Measurements from ENCODE around the gene ACAN. TPM values are rescaled to one million over a fixed set of nuclear protein-coding genes. Genes with fewer than 3 reads are reported as not detected.

ACAN gene
- not detected for total RNA-seq

DNA sequence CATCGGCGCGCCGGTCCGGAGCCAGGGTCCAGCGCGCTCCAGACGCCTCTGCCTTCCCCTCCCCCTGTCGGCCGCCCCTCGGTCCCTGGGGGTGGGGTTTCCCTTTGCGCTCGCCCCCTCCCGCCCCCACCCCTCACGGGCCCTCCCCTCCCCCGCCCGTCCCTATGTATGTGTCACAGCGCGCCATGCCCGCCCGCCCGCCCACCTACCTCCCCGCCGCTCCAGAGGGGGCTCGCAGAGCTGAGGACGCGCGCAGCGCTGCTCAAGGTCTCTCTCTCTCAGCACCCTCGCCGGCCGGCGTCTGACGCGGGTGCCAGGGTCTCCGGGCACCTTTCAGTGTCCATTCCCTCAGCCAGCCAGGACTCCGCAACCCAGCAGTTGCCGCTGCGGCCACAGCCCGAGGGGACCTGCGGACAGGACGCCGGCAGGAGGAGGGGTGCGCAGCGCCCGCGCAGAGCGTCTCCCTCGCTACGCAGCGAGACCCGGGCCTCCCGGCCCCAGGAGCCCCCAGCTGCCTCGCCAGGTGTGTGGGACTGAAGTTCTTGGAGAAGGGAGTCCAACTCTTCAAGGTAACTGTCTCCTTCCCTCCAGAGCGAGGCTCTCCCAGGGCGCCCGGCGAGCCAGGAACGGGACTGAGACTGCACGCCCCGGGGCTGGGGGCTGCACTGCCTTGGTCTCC is at the start of gene ACAN:
Gene ACAN (plus strand): TSS at position 196 of the 679 bp plus-strand sequence. CDS start 32,771 bp downstream, outside the sequence.
- no peak for DNase-seq

DNA sequence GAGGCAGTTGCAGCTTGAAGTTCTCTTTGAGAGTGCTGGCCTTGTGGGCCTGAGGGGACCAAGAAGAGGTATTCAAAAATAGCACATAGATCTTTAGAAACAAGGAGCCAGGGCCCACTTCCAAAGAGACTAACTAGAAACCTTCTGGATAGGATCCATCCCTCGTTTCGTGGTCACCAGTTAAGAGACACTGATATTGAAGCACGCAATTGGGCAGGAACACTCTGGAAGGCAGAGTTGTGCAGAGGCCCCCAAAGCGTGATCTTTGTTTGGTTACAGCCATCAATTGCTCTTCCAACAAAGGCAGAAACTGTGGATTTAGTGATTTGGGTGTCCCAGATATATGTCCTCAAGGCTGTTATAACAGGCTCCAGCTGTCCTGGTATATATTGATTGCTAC is 46.7 kb upstream of the ACAN start:
- no peak for DNase-seq

DNA sequence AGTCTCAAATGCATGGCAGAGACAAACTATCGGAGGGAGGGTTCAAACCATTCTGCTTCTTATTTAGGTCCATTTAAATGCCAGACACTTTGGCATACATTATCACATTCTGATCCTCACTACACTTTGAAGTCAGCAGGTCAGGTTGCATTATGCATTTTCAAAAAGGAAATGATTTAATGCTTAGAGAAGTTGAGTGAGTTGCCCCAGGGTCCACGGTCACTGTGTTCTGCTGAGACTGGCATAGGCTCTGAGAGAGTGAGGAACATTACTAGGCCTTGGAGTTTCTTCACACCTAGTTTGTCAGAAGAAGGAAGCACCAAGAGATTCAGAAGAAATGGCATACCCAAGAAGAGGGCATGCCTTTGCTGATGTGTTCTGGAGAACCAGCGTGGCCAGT is 46.3 kb upstream of the ACAN start:
- no peak for DNase-seq

DNA sequence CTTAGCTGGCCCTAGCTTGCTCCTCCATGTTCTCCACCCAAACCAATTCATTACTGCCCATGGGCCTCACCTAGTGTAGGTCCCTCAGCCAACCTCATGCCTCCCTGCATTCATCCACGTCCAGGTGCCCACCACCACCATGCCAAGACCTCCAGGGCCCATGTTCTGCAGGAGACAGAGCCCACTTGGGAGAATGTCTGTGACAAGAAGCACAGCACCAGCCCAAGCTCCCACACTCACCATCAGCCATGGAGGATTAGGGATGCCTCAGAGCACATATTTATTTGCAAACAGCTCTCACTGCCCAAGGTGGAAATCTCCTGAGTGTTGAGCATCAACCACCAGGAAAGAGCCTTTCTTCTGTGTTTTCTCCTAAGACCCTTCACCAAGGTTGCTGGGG is 43.4 kb upstream of the ACAN start:
- no peak for DNase-seq

DNA sequence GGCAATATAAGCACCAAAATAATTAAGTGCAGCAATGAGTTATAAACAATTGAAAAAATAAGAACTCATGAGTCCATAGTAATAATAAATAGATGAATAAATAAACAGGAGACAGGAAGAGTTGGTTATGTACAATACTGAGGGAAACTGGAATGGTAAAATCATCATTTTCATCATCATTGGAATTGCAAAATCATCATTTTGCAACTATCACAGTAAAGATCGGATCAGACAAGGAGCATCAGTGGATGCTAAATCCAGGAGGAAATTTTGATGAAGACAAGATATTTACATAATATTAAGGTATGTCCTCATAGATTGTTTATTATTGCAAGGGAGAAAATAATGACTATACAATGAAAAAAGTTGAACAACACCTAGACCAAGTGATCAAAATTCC is 38.8 kb upstream of the ACAN start:
- no peak for DNase-seq

DNA sequence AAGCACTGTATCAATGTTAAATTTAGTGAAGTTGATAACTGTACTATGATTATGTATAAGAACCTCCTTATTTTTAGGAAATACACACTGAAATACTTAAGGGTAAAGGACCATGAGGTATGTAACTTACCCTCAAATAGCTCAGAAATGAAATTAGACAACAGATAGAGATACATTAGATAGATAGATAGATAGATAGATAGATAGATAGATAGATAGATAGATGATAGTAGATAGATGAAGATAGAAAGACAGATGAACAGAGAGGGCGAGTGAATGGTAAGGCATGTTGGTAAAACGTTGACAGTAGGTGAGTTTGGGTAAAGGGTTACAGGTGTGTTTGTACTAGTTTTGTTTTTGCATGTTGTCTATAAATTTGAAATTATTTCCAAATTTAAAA is 38.0 kb upstream of the ACAN start:
- DNase-seq: no peak

DNA sequence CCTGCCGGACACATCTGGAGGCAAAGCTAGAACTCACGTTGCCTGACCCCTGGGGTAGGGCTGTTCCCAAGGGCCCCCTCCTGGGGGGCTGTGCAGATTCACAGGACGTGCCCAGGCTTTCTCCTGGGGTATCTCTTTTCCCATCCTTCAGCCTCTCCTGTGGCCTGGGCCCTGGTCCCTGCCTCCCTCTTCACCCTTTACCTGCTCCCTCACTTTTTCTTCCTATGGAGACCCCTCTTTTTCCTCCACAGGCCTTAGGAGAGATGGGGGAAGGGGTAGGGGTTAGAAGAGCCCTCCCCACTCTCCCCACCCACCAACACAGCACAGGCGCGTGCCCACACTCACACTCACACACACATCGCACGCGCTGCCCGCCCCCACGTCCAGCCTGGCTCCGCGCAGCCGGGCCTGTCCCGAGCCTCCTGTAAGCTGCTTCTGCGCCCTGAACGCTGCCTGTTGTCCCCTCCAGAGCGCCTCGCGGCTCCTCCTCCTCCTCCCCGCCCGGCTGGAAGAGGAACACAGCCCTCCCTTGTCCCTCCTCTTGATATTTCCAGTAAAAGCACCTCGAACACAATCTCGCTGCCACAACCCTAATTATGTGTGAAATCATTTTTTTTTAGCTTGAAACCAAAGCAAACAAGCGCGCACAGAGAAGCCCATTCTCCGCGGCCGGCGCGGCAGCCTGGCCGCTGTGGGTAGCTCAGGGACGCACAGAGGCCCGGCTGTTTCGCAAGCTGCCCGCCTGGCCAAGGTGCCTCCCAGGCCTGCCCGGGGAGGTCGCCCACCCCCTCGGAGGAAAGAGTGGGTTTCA is 33.9 kb upstream of the ACAN start:
- DNase-seq: no peak

DNA sequence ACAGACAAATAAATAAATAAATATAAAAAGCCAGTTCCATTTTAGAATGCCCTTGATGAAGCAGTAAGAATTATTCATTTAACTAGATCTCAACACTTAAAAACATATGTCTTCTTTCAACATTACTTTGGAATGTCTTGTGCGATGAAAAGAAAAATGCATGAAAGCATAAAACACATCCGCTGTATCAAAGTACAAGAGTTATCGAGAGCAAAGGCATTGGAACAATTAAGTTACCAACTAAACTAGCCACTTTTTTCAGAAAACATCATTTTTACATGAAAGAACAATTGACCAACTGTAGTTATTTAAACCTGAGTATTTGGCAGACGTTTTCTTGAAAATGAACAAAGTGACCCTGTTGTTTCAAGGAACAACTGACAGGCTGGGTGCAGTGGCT is 27.5 kb upstream of the ACAN start:
- no peak for DNase-seq

DNA sequence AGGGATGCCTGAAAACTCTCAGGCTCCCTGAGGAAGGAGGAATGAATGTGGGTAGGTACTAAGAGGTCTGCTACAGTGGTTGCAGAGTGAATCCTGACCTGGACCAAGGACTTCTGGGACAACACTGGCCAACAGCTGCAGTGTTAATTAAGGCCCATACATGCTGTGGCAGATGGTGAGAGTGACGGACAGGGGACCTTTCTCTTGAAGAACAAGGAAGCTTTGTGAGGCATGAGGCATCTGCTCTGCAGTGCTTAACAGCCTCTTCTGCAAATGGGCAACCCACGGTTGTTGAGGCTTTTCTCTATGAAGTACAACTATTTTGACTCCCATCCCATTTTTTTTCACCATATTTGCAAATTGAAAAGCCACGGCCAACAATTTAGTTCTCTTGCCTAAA is 26.6 kb upstream of the ACAN start:
- no peak for DNase-seq

DNA sequence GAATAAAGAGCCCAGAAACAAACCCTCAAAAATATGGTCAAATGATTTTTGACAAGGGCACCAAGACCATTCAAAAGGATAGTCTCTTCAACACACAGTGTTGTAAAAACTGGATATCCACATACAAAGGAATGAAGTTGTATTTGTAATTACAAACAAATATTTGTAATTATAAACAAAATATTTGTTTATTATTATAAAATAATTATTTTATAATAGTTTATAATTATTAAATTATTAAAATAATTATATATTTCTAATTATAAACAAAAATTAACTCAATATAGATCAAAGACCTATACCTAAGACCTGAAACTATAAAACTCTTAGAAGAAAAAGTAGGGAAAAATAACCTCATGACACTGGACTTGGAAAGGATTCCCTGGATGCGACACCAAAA is 23.3 kb upstream of the ACAN start:
- no peak for DNase-seq

DNA sequence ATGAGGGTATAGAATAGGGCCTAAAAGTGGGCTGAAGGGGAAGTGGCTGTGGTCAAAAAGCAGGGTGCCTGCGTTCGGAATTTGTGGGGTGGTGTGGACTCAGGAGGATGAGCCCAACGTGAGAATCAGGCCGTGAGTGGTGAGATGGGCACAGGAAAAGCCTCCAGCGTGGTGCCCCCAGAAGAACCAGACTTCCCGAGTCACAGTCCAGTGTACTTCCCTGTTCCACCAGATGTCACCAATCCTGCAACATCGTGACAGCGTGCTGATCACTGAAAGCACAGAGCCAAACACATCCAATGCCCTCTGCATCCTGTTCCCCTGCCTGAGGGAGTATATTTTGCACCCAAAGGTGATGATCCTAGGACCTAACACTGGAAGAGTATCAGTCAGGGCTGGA is 20.8 kb upstream of the ACAN start:
- DNase-seq: no peak

DNA sequence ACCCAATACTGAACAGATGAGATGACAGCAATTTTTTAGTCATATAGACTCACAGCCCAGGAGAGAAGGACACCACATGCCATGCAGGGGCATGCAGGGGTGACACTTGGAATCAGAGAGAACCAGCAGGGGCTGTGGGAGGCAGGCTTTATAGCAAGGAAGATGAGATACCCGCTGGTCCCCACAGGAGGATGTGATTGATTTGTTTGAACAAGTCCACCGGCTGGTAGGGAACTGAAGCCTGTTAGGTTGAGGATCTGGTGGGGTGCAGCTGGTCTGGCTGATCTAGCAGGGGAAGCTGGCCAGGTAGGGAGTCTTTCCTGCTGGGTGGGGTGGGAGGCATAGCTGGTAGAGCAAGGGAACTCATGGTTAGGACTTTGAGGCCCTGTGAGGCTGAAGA is 18.0 kb upstream of the ACAN start:
- no peak for DNase-seq

DNA sequence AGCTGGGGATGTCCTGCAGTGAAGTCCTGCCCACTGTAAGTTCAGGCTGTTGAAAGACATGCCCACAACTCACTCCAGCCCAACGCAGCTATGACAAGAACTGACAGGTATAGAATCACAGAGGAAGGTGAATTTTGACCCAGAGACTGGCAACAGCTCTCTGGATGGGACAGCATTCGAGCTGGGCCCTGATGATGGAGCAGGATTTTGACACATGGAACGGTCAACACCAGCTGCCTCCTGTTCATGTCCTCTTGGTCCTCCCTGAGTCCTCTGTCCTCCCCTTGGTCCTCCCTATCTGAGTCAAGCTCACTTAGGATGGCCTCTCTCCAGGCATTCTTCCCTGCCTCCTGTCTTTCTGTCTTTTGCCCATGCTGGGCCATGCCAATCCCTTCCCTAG is 15.2 kb upstream of the ACAN start:
- no peak for DNase-seq

DNA sequence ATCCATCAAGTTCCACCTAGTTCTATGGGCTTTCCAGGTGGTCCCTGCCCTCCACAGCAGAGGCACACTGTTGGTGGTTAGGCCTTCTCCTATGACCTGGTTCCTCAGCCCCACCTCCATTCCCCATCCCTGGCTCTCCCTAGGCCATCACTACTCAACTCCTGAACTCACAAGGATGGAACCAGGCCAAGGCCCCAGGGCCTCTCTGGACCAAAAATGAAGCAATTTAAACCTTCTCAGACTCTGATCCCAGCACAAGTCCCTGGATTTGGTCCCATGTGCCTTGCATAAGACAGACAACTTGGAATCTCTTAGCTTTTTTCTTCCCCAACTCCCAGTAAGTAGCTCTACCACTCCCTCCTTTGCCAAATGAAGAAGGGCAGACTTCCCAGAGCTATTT is 14.4 kb upstream of the ACAN start:
- DNase-seq: no peak

DNA sequence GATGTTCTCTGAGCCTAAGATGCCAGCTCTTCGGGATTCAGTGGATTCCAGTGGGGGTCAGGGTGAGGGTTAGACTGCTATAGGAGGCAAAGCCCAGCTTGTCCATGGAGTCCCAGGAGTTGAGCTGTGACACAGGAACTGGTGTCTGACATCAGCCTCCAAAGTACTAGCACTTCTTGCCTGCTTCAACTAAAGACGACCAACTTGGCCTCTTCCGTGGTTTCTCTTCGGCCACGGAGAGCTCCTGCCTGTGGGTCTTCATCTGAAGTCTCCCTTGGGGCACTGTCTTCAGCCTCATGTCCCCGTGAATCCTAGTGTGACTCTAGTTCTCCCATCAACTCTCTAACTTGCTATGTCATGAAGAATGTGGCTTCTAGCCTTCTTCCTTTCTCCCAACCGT is 12.8 kb upstream of the ACAN start:
- no peak for DNase-seq

DNA sequence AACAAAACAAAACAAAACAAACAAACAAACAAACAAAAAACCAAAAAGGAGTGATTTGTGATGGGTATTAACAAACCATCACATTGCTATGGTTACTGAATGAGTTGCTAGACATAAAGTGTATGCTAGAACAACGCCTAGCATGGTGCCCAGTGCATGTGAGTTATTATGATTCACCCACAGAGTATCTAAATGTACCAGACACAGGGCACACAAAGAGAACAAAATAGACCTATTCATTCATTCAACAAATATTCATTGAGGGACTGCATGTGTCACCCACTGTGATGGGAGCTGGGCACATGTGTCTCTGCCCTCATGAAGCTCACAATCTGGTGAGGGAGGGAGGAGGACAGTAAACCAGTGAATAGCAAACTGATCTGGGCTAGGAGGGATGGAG is 11.6 kb upstream of the ACAN start:
- DNase-seq: no peak

DNA sequence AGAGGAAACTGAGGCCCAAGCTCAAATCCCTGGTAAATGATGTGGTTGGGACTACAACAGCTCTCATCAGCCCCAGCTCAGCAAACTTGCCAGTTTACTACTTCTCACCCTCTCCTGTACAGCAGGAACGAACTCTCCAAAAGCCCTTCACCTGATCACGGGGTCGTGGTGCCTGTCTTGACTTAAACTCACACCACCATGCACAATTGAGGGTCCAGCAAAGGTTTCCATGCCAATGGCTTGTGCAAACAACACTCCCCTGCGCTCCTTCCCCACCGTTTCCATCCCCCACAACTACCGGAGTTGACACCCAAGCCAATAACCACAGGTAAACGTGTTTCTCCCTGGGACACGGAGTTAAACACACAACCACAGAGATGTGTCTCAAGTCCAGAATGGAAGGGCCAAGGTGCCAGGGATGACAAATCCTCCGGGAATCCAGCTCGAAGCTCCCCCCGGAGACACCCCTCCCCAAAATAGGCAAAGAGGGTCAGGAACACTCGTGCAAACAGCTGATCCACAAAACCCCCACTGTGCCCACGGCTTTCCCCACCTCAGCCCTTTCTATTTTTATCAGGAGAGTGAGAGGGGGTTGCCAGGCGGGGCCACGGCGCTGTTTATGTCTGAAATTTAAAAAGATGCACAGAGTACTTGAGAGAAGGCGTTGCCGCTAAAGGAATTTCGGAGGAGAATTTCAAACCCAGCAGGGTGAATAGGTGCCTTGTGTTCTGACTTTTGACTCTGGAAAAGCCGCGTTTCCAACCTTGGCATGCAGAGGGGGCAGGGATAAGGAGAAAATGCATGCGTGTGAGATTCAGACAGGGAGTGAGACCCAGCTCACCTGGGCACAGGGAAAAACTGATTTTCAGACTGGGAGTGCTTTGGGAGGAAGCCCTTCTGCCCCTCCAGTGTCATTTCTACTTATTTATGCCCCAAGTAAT is 10.6 kb upstream of the ACAN start:
- DNase-seq: no peak

DNA sequence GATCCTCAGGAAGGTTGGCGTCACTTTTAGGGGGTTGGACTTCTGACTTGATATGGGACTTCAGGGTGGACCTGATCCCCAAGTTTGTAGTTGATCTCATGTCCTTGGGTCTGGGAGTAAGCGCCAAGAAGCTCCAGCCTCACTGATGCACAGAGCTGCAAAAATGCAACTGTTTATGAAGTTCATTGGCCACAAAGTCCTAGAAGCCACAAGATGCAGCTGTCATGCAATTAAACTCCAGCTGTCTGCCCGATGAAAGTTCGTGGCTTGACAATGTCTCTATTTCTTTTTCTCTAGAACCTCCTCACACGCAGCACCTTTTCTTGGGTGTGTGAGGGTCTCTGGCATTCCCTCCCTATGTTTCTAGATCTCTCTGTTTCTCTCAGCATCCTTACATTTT is 9.2 kb upstream of the ACAN start:
- no peak for DNase-seq

DNA sequence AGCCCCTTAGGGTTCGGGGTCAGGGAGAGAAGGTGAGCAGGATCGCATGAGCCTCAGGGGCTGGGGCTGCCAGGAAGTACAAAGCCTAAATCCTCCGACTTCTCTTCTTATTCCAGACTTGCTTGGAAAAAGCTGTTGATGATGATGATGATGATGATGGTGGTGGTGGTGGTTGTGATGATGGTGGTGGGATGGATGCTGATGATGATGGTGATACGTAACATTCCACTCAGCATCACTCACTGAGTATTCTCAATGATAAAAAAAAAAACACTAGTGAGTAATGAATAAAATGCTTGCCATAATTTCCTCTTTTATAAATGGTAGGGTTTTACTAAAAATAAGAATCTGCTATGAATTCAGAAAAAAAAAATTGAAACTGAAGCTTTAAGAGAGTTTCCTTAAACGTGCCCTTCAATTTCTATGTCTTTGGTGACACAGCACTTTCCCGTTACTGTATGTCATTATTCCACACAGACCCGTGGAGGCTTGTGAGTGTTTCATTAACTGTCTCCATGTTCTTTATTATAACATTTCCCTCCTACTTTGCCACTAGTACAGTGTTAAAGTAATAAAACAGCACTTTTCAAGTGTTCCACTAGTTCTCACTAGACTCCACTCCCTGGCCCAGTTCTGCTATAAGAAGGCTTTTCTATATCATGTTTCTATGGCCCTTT is 5.4 kb upstream of the ACAN start:
- no peak for DNase-seq

DNA sequence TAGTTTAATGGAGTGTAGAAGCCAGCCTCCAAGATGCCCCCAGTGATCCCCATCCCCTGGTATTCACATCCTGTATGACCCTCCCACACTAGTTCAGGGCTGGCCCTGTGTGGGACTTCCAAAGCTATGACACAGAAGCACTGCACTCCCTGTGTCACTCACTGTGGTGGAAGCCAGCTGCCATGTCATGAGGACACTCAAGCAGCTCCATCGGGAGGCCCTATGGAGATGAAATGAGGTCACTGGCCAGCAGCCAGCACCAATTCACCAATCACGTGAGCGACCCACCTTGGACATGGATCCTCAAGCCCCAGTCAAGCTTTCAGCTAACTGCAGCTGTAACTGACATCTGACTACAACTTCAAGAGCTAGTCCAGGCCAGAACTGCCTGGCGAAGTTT is 3.9 kb upstream of the ACAN start:
- no peak for DNase-seq

DNA sequence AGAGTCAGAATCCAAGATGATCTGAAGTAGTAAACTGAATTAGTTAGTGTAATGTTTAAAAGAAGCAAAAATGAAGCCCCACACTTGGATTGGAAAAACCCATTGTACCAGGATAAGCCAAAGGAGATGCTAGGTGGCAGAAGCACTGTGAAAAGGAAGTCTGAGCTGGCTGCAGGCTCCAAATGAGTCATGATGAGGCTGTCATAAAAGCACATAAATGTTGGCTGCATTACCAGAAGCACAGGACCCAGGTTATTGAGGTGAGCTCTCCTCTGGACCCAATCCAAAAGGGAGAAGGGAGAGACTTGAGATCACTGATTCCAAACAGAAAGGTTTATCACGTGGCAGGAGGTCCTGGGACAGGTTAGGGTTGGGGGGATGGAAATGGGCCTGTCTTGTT is 3.2 kb upstream of the ACAN start:
- no peak for DNase-seq

DNA sequence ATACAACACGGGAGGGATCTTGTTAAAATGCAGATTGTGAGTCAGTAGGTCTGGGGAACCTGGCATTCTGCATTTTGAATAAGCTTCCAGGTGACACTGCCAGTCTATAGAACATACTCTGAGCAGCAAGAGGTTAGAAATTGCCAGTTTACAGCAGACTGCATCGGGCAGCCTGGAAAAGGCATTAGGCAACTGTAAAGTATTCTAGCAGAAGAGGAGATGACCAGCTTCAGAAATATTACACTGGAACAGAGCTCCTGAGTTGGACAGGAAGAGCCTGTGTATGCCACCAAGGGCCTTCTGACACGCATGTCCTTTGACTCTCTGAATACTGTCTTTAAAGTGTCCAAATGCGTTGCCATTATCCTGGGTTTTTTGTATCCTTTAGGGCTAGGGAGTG is 2.5 kb upstream of the ACAN start:
- no peak for DNase-seq
